Stimulated activated naive CD8-positive, alpha-beta T cell treated with anti-CD3 and anti-CD28 coated beads, Interleukin-15, Interleukin-2, amounts not matched to agents 100 ng/mL and 50 ng/mL, for 24 hours (primary cell): Measurements from ENCODE around the gene ARMC5.
"Not testable (repeated sequence)": the region's sequence is repeated elsewhere in the genome, so short reads cannot be mapped to it uniquely, and the experiment has no call there.

ENCODE experiments used
- H3K27ac Mint-ChIP-seq: one replicate; pipeline ENCODE4 v1.8.0; 2021; ENCODE audit warnings: mild to moderate bottlenecking, mixed read lengths
- H3K27me3 Mint-ChIP-seq: one replicate; pipeline ENCODE4 v1.8.0; 2021; ENCODE audit warnings: mixed read lengths
- H3K36me3 Mint-ChIP-seq: one replicate; pipeline ENCODE4 v1.8.0; 2021; ENCODE audit warnings: low read depth, mixed read lengths
- H3K4me1 Mint-ChIP-seq: one replicate; pipeline ENCODE4 v1.8.0; 2021; ENCODE audit warnings: low read depth, mixed read lengths
- H3K4me3 Mint-ChIP-seq: one replicate; pipeline ENCODE4 v1.8.0; 2021; ENCODE audit warnings: mild to moderate bottlenecking, mixed read lengths
- H3K9me3 Mint-ChIP-seq: one replicate; pipeline ENCODE4 v1.8.0; 2021; ENCODE audit warnings: mixed read lengths

ARMC5 gene

GRCh38 chr16:31475946-31476302 lies 16.6 kb downstream of the ARMC5 start:
- H3K9me3 Mint-ChIP-seq: no peaks in the 10 kb centered on the region

GRCh38 chr16:31476303-31477219 lies 17.3 kb downstream of the ARMC5 start:
- H3K27ac Mint-ChIP-seq: peak overlapping the region; percentile 45
- H3K36me3 Mint-ChIP-seq: no peaks in the 10 kb centered on the region
- peaks cover 27% of the 10 kb centered on the region for H3K4me1 Mint-ChIP-seq
- H3K4me3 Mint-ChIP-seq: peak overlapping the region; percentile 76
- H3K9me3 Mint-ChIP-seq: no peaks in the 10 kb centered on the region
- H3K27me3 Mint-ChIP-seq: peaks cover 14% of the 10 kb centered on the region

More at GRCh38 chr16:31475946-31476302, 16.6 kb downstream of the ARMC5 start:
- peaks cover 27% of the 10 kb centered on the region for H3K4me1 Mint-ChIP-seq
- peaks cover 21% of the 10 kb centered on the region for H3K27me3 Mint-ChIP-seq
- H3K36me3 Mint-ChIP-seq: no peaks in the 10 kb centered on the region
- H3K27ac Mint-ChIP-seq: no peak overlapping the region
- peak overlapping the region; percentile 76 for H3K4me3 Mint-ChIP-seq

- H3K36me3 Mint-ChIP-seq: no peaks in the 10 kb centered on the region
These were observed 18.2 kb downstream of the ARMC5 start for GRCh38 chr16:31477220-31478216.

GRCh38 chr16:31478956-31479355 lies 19.7 kb downstream of the ARMC5 start:
- H3K27me3 Mint-ChIP-seq: peaks cover 3% of the 10 kb centered on the region
- no peaks in the 10 kb centered on the region for H3K36me3 Mint-ChIP-seq
- H3K4me1 Mint-ChIP-seq: peaks cover 18% of the 10 kb centered on the region
- no peak overlapping the region for H3K27ac Mint-ChIP-seq
- no peak overlapping the region for H3K4me3 Mint-ChIP-seq
- H3K9me3 Mint-ChIP-seq: no peaks in the 10 kb centered on the region

More at GRCh38 chr16:31477220-31478216, 18.2 kb downstream of the ARMC5 start:
- H3K27ac Mint-ChIP-seq: no peak overlapping the region
- H3K27me3 Mint-ChIP-seq: peaks cover 10% of the 10 kb centered on the region
- peaks cover 25% of the 10 kb centered on the region for H3K4me1 Mint-ChIP-seq
- H3K4me3 Mint-ChIP-seq: peak overlapping the region; percentile 72
- H3K9me3 Mint-ChIP-seq: no peaks in the 10 kb centered on the region

GRCh38 chr16:31479751-31480150 lies 20.4 kb downstream of the ARMC5 start:
- H3K4me3 Mint-ChIP-seq: no peak overlapping the region
- no peaks in the 10 kb centered on the region for H3K9me3 Mint-ChIP-seq

GRCh38 chr16:31480851-31481536 lies 21.7 kb downstream of the ARMC5 start:
- Mint-ChIP-seq H3K36me3 (no peaks in the 10 kb centered on the region), H3K27me3 (peaks cover 3% of the 10 kb centered on the region), H3K27ac (no peak overlapping the region), H3K4me1 (peaks cover 15% of the 10 kb centered on the region), H3K4me3 (no peak overlapping the region), H3K9me3 (no peaks in the 10 kb centered on the region)

More at GRCh38 chr16:31479751-31480150, 20.4 kb downstream of the ARMC5 start:
- no peaks in the 10 kb centered on the region for H3K36me3 Mint-ChIP-seq
- H3K27me3 Mint-ChIP-seq: peaks cover 3% of the 10 kb centered on the region
- H3K4me1 Mint-ChIP-seq: peaks cover 18% of the 10 kb centered on the region
- H3K27ac Mint-ChIP-seq: no peak overlapping the region

GRCh38 chr16:31483081-31483480 lies 23.8 kb downstream of the ARMC5 start, which contains the start of gene SLC5A2:
TSS of gene SLC5A2 (plus strand) at chr16:31483123. CDS start at chr16:31483137, 14 bp downstream.
- Mint-ChIP-seq H3K36me3 (no peaks in the 10 kb centered on the region), H3K4me1 (peaks cover 7% of the 10 kb centered on the region), H3K9me3 (no peaks in the 10 kb centered on the region), H3K27ac (no peak within 1 kb of the TSS), H3K4me3 (no peak within 1 kb of the TSS), H3K27me3 (peaks cover 3% of the 10 kb centered on the region)

GRCh38 chr16:31484048-31484447 lies 24.7 kb downstream of the ARMC5 start:
- H3K36me3 Mint-ChIP-seq, H3K4me1 Mint-ChIP-seq, H3K9me3 Mint-ChIP-seq, H3K27ac Mint-ChIP-seq, H3K27me3 Mint-ChIP-seq, H3K4me3 Mint-ChIP-seq: not testable (repeated sequence)

GRCh38 chr16:31484491-31485171 lies 25.3 kb downstream of the ARMC5 start:
- Mint-ChIP-seq H3K4me3 (no peak overlapping the region), H3K9me3 (no peaks in the 10 kb centered on the region), H3K27ac (no peak overlapping the region), H3K4me1 (peaks cover 5% of the 10 kb centered on the region), H3K27me3 (peaks cover 3% of the 10 kb centered on the region), H3K36me3 (peaks cover 2% of the 10 kb centered on the region)

- Mint-ChIP-seq H3K27ac (no peak overlapping the region), H3K4me3 (no peak overlapping the region), H3K4me1 (peaks cover 5% of the 10 kb centered on the region), H3K27me3 (peaks cover 3% of the 10 kb centered on the region), H3K9me3 (no peaks in the 10 kb centered on the region), H3K36me3 (peaks cover 5% of the 10 kb centered on the region)
These were observed 26.3 kb downstream of the ARMC5 start for GRCh38 chr16:31485571-31485970.

GRCh38 chr16:31486045-31486444 lies 26.7 kb downstream of the ARMC5 start:
- Mint-ChIP-seq H3K27ac (no peak overlapping the region), H3K27me3 (no peaks in the 10 kb centered on the region), H3K4me3 (peak overlapping the region; percentile 8), H3K9me3 (no peaks in the 10 kb centered on the region), H3K4me1 (peaks cover 5% of the 10 kb centered on the region), H3K36me3 (peaks cover 10% of the 10 kb centered on the region)

GRCh38 chr16:31487071-31487719 lies 27.9 kb downstream of the ARMC5 start:
- Mint-ChIP-seq H3K27ac (no peak overlapping the region), H3K27me3 (no peaks in the 10 kb centered on the region), H3K9me3 (no peaks in the 10 kb centered on the region), H3K4me3 (peak overlapping the region; percentile 81), H3K4me1 (peaks cover 5% of the 10 kb centered on the region), H3K36me3 (peaks cover 11% of the 10 kb centered on the region)

GRCh38 chr16:31487720-31488467 lies 28.6 kb downstream of the ARMC5 start:
- Mint-ChIP-seq H3K4me3 (peak overlapping the region; percentile 81), H3K27ac (no peak overlapping the region), H3K36me3 (peaks cover 17% of the 10 kb centered on the region), H3K27me3 (no peaks in the 10 kb centered on the region), H3K4me1 (peaks cover 5% of the 10 kb centered on the region), H3K9me3 (no peaks in the 10 kb centered on the region)
